ENCODE results near the gene SERF2.
"Not testable (repeated sequence)": the region's sequence is repeated elsewhere in the genome, so short reads cannot be mapped to it uniquely, and the experiment has no call there.

Gene SERF2

GRCh38 chr15:43829951-43830540 lies 37.9 kb downstream of the SERF2 start:
- DNase-seq (ENCODE audit: low read depth), result not testable (repeated sequence)

- DNase-seq (ENCODE audit: low read depth), result not testable (repeated sequence)
Observed at GRCh38 chr15:43830691-43831275, 38.7 kb downstream of the SERF2 start.

- not testable (repeated sequence) for DNase-seq (ENCODE audit: low read depth)
Observed at GRCh38 chr15:43831519-43832052, 39.5 kb downstream of the SERF2 start.

GRCh38 chr15:43832485-43832884 lies 40.4 kb downstream of the SERF2 start:
- DNase-seq (ENCODE audit: low read depth), result not testable (repeated sequence)

- no peak for DNase-seq (ENCODE audit: low read depth)
Observed at GRCh38 chr15:43845421-43845820, 53.3 kb downstream of the SERF2 start.

Measured in stimulated activated CD8-positive, alpha-beta memory T cell treated with anti-CD3 and anti-CD28 coated beads, Interleukin-12 subunit alpha, Interleukin-12 subunit beta, amount 100 ng/mL, for 1 hour (primary cell).